ENCODE data around the gene ZDHHC14. TPM values are rescaled to one million over a fixed set of nuclear protein-coding genes. Genes with fewer than 3 reads are reported as not detected.
A peak's percentile ranks its signal among the peaks of the same experiment; 100 is the strongest.

Gene ZDHHC14
- total and polyA plus RNA-seq, 4 donors: 4.3 to 18.3 (median 8.9) TPM

DNA sequence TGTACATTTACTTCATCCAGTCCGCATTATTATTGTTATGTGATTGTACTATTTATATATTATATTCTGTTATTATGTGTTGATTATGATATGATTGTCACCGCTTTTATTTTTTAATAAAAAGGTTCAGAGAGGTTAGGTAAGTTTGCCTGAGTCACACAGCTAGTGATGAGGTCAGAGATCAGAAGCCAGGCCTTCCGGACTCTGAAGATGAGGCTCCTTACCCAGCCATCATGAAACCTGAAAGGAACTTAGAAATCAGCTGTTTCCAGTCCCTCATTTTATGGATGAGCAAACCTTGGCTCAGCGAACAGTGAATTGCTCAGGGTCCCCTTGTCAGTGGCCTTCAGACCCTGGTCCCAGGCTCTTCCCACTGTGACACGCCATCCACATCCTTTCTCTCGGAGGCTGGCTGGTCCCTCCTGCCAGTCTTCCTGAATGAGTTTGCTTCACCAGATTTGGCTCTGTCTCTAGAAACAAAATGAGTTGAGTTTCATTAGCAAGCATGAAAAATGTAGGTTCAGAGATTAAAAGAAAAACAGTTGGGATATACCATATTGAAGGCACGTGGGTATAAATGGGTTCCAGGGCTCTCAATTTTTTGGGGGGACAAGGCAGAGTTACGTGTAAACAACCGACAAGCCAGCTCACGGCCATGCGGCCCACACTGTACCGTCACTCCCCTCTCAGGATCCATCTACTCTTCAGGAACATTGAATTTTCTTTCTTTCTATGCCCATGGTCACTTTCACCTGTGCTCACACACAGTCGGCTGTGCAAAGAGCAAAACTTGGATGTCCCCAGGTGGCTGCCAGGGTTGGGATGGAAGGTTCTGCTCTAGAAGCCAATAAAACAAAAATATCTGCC is 132.9 kb downstream of the ZDHHC14 start:
- ATAC-seq (ENCODE audit: insufficient read depth, low FRiP score) (no peak), DNase-seq (no peak)

DNA sequence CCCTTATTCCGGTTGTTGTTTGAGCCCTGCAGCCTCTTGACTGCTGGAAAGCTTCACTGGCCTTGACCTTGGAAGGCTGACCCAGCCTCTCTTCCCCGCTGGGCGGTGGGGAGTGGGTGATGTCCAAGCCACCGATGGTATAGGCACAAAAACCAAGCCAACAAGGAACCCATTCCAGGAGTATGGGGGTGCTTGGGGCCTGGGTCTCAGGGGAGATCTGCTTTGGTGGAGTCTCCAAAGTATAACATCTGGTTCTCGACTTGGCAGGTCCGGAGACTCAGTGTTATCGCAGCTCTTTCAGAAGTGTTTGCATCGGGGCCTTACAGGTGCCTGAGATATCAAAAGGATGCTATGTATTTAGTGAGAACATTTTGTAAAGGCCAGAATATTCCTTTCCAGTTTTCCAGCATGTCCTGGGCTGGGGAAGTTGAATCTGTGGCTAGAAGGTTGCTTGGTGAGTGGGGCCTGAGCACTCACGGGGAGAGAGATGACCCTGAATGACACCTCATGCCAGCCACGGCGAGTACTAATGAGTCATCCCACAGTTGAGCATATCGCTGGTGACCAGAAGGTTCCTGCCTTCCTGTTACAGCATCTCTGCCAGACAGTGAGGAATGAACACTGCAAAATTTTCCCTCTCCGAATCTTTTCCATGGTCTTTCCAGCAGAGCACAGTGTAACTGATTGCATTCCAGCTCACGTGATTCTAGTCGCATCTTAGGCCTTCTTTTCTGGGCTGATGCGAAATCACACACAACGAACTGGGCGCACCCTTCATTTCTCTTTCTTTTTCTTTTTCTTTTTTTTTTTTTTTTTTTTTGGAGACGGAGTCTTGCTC is 133.9 kb downstream of the ZDHHC14 start:
- H3K27me3 ChIP-seq (ENCODE audit: control insufficient read depth in 3 of 3, insufficient read depth in 3 of 3, low read length in 2 of 3): no peaks in the 10 kb centered on the region
- no peak overlapping the region for H3K27ac ChIP-seq (ENCODE audit: low read depth in 1 of 2, low read length in 1 of 2)
- ATAC-seq (ENCODE audit: insufficient read depth, low FRiP score) (no peak), DNase-seq (peak in 1 of 3 donors; percentile 28)
- peaks cover 0 to 2% (median 0%) of the 10 kb centered on the region in 4 donors for H3K36me3 ChIP-seq (ENCODE audit: control insufficient read depth in 4 of 4, insufficient read depth in 4 of 4, low read length in 4 of 4)
- no peak overlapping the region for H3K9ac ChIP-seq (ENCODE audit: insufficient read depth in 1 of 2, low read length in 2 of 2)
- H3K4me1 ChIP-seq (ENCODE audit: control insufficient read depth in 5 of 5, insufficient read depth in 5 of 5, low read length in 5 of 5): peaks cover 0 to 33% (median 4%) of the 10 kb centered on the region in 5 donors
- peaks cover 0 to 2% (median 0%) of the 10 kb centered on the region in 4 donors for H3K9me3 ChIP-seq (ENCODE audit: control insufficient read depth in 4 of 4, insufficient read depth in 3 of 4, low read length in 3 of 4)
- no peak overlapping the region for H3K4me3 ChIP-seq
- TF ChIP-seq, protein P1, sequence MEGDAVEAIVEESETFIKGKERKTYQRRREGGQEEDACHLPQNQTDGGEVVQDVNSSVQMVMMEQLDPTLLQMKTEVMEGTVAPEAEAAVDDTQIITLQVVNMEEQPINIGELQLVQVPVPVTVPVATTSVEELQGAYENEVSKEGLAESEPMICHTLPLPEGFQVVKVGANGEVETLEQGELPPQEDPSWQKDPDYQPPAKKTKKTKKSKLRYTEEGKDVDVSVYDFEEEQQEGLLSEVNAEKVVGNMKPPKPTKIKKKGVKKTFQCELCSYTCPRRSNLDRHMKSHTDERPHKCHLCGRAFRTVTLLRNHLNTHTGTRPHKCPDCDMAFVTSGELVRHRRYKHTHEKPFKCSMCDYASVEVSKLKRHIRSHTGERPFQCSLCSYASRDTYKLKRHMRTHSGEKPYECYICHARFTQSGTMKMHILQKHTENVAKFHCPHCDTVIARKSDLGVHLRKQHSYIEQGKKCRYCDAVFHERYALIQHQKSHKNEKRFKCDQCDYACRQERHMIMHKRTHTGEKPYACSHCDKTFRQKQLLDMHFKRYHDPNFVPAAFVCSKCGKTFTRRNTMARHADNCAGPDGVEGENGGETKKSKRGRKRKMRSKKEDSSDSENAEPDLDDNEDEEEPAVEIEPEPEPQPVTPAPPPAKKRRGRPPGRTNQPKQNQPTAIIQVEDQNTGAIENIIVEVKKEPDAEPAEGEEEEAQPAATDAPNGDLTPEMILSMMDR (IDR thresholded peaks at IDR 0.05; ENCODE audit: control extremely low read depth, extremely low read depth): no peak
- 67 to 73% methylated on average over 19 of the region's 19 CpGs for WGBS, 2 donors

More for the DNA sequence above, 132.9 kb downstream of the ZDHHC14 start:
- Histone ChIP-seq H3K9ac (ENCODE audit: insufficient read depth in 1 of 2, low read length in 2 of 2) (no peak overlapping the region), H3K4me1 (ENCODE audit: control insufficient read depth in 5 of 5, insufficient read depth in 5 of 5, low read length in 5 of 5) (peaks cover 0 to 22% (median 4%) of the 10 kb centered on the region in 5 donors), H3K4me3 (no peak overlapping the region), H3K36me3 (ENCODE audit: control insufficient read depth in 4 of 4, insufficient read depth in 4 of 4, low read length in 4 of 4) (peaks cover 0 to 2% (median 0%) of the 10 kb centered on the region in 4 donors), H3K27me3 (ENCODE audit: control insufficient read depth in 3 of 3, insufficient read depth in 3 of 3, low read length in 2 of 3) (no peaks in the 10 kb centered on the region), H3K27ac (ENCODE audit: low read depth in 1 of 2, low read length in 1 of 2) (no peak overlapping the region), H3K9me3 (ENCODE audit: control insufficient read depth in 4 of 4, insufficient read depth in 3 of 4, low read length in 3 of 4) (peaks cover 0 to 2% (median 0%) of the 10 kb centered on the region in 4 donors)
- TF ChIP-seq, protein P1 (IDR thresholded peaks at IDR 0.05; ENCODE audit: control extremely low read depth, extremely low read depth): no peak
- WGBS, 2 donors: 95% methylated on average over 13 of the region's 13 CpGs

DNA sequence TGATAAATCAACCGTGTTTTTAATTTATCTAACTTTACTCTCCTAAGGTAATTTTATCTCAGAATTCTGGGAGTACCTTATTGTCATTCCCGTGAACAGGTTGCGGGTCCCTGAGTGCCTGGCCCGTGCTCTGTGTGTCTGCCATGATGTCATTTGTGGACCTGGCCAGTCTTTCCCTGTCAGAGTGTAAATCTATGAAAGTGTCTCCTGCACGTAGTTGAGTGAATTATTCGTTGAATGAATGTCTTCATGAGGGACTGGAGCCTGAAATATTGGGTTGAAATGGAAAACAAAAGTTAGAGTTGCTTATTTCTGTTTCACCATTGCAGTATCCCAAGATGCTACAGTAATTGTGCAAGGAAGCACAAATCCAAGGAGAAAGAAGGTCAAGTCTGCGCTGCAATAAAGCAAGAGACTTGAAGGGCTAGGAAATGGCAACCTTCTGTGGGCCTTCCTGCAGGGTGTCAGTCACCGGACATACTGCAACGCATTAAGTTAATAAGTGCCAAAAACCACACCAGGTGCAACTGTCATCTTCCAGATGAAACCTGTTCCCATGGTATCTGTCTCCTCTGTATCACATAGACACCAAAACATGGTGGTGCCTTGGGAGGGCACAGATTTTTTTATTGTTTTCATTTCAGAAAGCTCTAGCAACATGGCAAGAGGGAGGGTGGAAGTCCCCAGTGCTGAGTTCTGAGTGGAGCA is 135.5 kb downstream of the ZDHHC14 start:
- H3K27ac ChIP-seq (ENCODE audit: low read depth in 1 of 2, low read length in 1 of 2): no peak overlapping the region
- TF ChIP-seq, protein P1 (IDR thresholded peaks at IDR 0.05; ENCODE audit: control extremely low read depth, extremely low read depth): no peak
- H3K9ac ChIP-seq (ENCODE audit: insufficient read depth in 1 of 2, low read length in 2 of 2): no peak overlapping the region
- peaks cover 0 to 2% (median 0%) of the 10 kb centered on the region in 4 donors for H3K36me3 ChIP-seq (ENCODE audit: control insufficient read depth in 4 of 4, insufficient read depth in 4 of 4, low read length in 4 of 4)
- H3K27me3 ChIP-seq (ENCODE audit: control insufficient read depth in 3 of 3, insufficient read depth in 3 of 3, low read length in 2 of 3): no peaks in the 10 kb centered on the region
- ATAC-seq (ENCODE audit: insufficient read depth, low FRiP score): no peak
- WGBS, 2 donors: 91 to 93% methylated on average over 9 of the region's 9 CpGs
- peaks cover 0 to 38% (median 5%) of the 10 kb centered on the region in 5 donors for H3K4me1 ChIP-seq (ENCODE audit: control insufficient read depth in 5 of 5, insufficient read depth in 5 of 5, low read length in 5 of 5)
- no peak overlapping the region for H3K4me3 ChIP-seq
- no peak for DNase-seq
- H3K9me3 ChIP-seq (ENCODE audit: control insufficient read depth in 4 of 4, insufficient read depth in 3 of 4, low read length in 3 of 4): peaks cover 0 to 2% (median 0%) of the 10 kb centered on the region in 4 donors

All from lung (tissue), 12 donors.